ENCODE measurements around the gene PTPRM.

PTPRM gene

GRCh38 chr18:7624697-7625096, 57.6 kb downstream of the PTPRM start:
- in situ Hi-C loops (cut with MboI; ENCODE audit: low sequenced_read_pairs): no loop called here

- in situ Hi-C loops (cut with MboI; ENCODE audit: low sequenced_read_pairs): no loop called here
These were observed 59.2 kb downstream of the PTPRM start for GRCh38 chr18:7626175-7626921.

GRCh38 chr18:7626922-7627440, 59.9 kb downstream of the PTPRM start:
- in situ Hi-C loops (cut with MboI; ENCODE audit: low sequenced_read_pairs): no loop called here

GRCh38 chr18:7629416-7629815, 62.3 kb downstream of the PTPRM start:
- in situ Hi-C loops (cut with MboI; ENCODE audit: low sequenced_read_pairs): no loop called here

- in situ Hi-C loops (cut with MboI; ENCODE audit: low sequenced_read_pairs): no loop called here
These were observed 63.8 kb downstream of the PTPRM start for GRCh38 chr18:7630731-7631442.

- in situ Hi-C loops (cut with MboI; ENCODE audit: low sequenced_read_pairs): no loop called here
These were observed 65.3 kb downstream of the PTPRM start for GRCh38 chr18:7632152-7633098.

GRCh38 chr18:7633171-7633570, 66.1 kb downstream of the PTPRM start:
- in situ Hi-C loops (cut with MboI; ENCODE audit: low sequenced_read_pairs): no loop called here

- in situ Hi-C loops (cut with MboI; ENCODE audit: low sequenced_read_pairs): no loop called here
These were observed 68.8 kb downstream of the PTPRM start for GRCh38 chr18:7635948-7636347.

GRCh38 chr18:7637269-7637668, 70.2 kb downstream of the PTPRM start:
- in situ Hi-C loops (cut with MboI; ENCODE audit: low sequenced_read_pairs): no loop called here

- in situ Hi-C loops (cut with MboI; ENCODE audit: low sequenced_read_pairs): no loop called here
These were observed 71.2 kb downstream of the PTPRM start for GRCh38 chr18:7638321-7638720.

GRCh38 chr18:7641813-7642212, 74.7 kb downstream of the PTPRM start:
- in situ Hi-C loops (cut with MboI; ENCODE audit: low sequenced_read_pairs): no loop called here

- in situ Hi-C loops (cut with MboI; ENCODE audit: low sequenced_read_pairs): no loop called here
These were observed 75.3 kb downstream of the PTPRM start for GRCh38 chr18:7642331-7642890.

- in situ Hi-C loops (cut with MboI; ENCODE audit: low sequenced_read_pairs): no loop called here
These were observed 78.6 kb downstream of the PTPRM start for GRCh38 chr18:7645756-7646155.

- in situ Hi-C loops (cut with MboI; ENCODE audit: low sequenced_read_pairs): no loop called here
These were observed 79.2 kb downstream of the PTPRM start for GRCh38 chr18:7646174-7646886.

GRCh38 chr18:7647500-7647899, 80.4 kb downstream of the PTPRM start:
- in situ Hi-C loops (cut with MboI; ENCODE audit: low sequenced_read_pairs): no loop called here

- in situ Hi-C loops (cut with MboI; ENCODE audit: low sequenced_read_pairs): no loop called here
These were observed 89.9 kb downstream of the PTPRM start for GRCh38 chr18:7657050-7657449.

- in situ Hi-C loops (cut with MboI; ENCODE audit: low sequenced_read_pairs): no loop called here
These were observed 90.8 kb downstream of the PTPRM start for GRCh38 chr18:7657937-7658336.

- in situ Hi-C loops (cut with MboI; ENCODE audit: low sequenced_read_pairs): no loop called here
These were observed 91.6 kb downstream of the PTPRM start for GRCh38 chr18:7658701-7659100.

- in situ Hi-C loops (cut with MboI; ENCODE audit: low sequenced_read_pairs): no loop called here
These were observed 94.1 kb downstream of the PTPRM start for GRCh38 chr18:7661207-7661606.

GRCh38 chr18:7662866-7663265, 95.8 kb downstream of the PTPRM start:
- in situ Hi-C loops (cut with MboI; ENCODE audit: low sequenced_read_pairs): no loop called here

Data from HL-60/S4 (cell line).